AG09309 (cell line): Measurements from ENCODE around the gene SUMO2.
"Not testable (repeated sequence)": the region's sequence is repeated elsewhere in the genome, so short reads cannot be mapped to it uniquely, and the experiment has no call there.

Experiments
- DNase-seq: peaks from one replicate; pipeline ENCODE4 v3.0.0-alpha.2; 2010; ENCODE audit warnings: low read depth
- H3K4me3 ChIP-seq: 2 replicates; pipeline ENCODE4 v1.5.1; 2011; ENCODE audit warnings: mild to moderate bottlenecking, low read depth, low read length, moderate library complexity; ENCODE audit not compliant: control insufficient read depth
- TF ChIP-seq, protein P1 (sequence below): IDR thresholded peaks from 2 replicates; pipeline ENCODE4 v1.5.1; 2011; ENCODE audit warnings: mild to moderate bottlenecking, low read depth, low read length, inconsistent platforms; ENCODE audit not compliant: insufficient read depth, control insufficient read depth; ENCODE audit errors: missing control alignments

Gene SUMO2

DNA sequence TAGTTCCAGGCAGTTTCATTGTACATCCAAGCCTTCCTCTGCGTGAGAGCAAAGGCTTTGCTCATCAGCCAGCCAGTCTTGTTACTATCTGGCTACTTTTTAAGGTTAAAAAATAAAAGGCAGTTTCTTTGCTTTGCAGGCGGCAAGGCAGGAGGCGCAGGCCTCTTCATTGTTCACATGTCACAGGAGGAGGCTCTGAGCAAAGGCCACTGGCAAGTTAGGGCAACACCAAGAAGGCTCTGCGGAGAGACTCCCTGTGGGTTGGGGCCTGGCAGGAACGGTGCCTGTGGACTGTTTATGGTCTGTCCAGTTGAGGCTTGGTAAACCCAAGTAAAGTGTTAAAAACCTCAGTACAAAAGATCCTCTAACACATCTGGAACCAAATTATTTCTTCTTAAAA is 47.3 kb downstream of the SUMO2 start:
- TF ChIP-seq, protein P1, sequence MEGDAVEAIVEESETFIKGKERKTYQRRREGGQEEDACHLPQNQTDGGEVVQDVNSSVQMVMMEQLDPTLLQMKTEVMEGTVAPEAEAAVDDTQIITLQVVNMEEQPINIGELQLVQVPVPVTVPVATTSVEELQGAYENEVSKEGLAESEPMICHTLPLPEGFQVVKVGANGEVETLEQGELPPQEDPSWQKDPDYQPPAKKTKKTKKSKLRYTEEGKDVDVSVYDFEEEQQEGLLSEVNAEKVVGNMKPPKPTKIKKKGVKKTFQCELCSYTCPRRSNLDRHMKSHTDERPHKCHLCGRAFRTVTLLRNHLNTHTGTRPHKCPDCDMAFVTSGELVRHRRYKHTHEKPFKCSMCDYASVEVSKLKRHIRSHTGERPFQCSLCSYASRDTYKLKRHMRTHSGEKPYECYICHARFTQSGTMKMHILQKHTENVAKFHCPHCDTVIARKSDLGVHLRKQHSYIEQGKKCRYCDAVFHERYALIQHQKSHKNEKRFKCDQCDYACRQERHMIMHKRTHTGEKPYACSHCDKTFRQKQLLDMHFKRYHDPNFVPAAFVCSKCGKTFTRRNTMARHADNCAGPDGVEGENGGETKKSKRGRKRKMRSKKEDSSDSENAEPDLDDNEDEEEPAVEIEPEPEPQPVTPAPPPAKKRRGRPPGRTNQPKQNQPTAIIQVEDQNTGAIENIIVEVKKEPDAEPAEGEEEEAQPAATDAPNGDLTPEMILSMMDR: no peak
- no peak for DNase-seq
- no peak overlapping the region for H3K4me3 ChIP-seq

- not testable (repeated sequence) for DNase-seq, H3K4me3 ChIP-seq
Observed at GRCh38 chr17:75133607-75134347, 49.0 kb downstream of the SUMO2 start.

- no peak for DNase-seq
- H3K4me3 ChIP-seq: no peak overlapping the region
- TF ChIP-seq, protein P1: no peak
Observed at GRCh38 chr17:75133001-75133400, 49.8 kb downstream of the SUMO2 start.

- not testable (repeated sequence) for DNase-seq
- H3K4me3 ChIP-seq: peak overlapping the region; percentile 74
Observed at GRCh38 chr17:75132018-75133000, 50.5 kb downstream of the SUMO2 start.

DNA sequence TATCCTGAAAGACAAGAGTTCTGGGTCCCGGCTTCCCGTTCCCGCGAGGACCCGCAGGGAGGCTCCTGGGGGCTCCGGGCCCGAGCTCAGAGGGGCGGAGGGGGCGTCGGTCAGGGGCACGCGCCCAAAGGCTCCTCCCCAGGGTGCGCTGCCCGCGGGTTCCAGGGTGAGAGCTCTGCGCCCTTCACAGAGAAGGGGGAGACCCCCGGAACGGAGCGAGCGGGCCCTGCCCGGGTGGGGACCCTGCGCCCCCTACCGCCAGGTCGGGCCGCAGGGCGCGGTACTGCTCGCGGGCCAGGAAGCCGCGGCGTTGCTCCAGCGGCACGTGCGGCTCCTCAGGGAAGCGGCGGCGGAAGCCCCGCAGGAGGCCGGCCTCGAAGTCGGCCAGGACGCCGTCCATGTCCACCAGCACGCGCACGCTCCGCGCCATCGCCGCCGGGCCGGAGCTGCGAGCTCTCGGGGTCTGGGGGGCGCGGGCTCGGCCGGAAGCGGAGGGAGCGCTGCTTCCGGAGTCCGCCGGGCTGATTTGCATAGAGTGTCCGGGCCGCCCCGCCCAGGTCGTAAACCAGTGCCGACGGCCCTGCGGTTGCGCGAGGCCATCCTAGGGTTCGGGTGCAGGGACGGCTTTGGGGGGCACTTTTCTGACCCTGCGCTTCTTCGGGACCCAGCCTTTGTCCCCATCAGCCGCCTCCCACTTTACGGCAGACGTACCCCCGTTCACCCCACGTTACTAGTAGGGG is 51.3 kb downstream of the SUMO2 start, which contains the start of gene NT5C:
NT5C (minus strand) TSS at position 465 of the 740 bp plus-strand sequence; CDS start at position 430, 35 bp downstream.
- TF ChIP-seq, protein P1: peak; percentile 61
- DNase-seq: no peak
- peak within 1 kb of the TSS; percentile 74 for H3K4me3 ChIP-seq

DNA sequence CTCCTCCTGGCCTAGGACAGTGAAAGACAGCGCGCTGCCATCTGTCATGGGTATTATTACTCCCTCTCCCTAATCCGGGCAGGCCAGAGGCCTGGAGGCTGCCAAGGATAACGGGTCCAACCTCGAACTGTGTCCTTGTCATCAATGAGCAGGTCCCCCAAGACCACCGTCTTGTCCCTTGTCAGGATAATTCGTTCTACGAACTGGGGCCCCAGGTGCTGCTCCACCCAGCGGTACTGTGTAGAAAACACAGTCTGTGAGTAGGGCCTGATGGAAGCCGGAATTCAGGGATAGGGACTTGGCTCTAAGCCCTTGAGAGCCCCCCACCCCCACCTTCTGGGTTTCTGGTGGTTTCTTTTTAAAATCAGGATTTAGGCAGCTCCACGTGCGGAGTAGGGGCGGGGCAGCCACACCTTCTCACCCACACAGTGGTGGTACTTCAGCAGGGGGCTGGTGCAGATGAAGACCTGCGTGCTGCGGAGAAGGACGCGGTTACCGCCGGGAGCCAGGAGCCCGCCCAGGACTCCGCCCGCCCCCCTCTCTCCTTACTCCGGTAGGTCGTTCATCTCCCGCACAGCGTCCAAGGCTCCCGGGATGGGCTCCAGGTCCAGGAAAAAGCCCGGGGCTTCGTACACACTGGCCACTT is 52.0 kb downstream of the SUMO2 start:
- TF ChIP-seq, protein P1: peak; percentile 36
- DNase-seq: no peak

DNA sequence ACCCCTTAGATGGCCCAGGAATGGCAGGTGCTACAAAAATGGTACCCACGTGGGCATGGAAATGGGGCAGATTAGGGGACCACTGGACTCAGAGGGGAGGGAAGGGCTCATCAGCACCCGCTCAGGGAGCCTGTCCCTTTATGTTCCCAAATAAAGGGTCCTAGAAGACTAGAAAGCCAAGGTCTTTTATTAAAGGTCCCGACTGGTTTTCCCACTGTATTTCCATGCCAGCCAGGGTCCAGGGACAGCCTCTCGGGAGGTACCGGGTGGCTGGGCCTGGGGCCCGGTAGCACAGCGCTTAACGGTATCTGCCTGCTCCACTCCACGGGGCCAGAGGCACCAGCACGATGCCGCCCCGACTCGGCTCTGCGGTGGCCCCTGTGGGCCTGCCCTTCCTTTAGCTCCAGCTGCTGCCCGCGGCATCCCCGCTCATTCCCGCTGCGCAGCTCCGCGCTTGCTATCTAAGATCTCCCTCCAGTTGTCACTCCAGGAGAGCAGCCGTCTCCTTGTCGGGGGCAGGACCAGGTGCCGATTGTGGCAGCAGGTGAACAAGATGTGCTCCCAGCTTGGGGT is 52.6 kb downstream of the SUMO2 start:
- TF ChIP-seq, protein P1: no peak
- H3K4me3 ChIP-seq: peak overlapping the region; percentile 74
- no peak for DNase-seq

More for the DNA sequence above, 52.0 kb downstream of the SUMO2 start:
- peak overlapping the region; percentile 74 for H3K4me3 ChIP-seq
